Posterior cingulate gyrus (tissue), 11 donors: ENCODE measurements around the gene SEC61G.

Experiments
- DNase-seq, 10 donors: peaks; one replicate each; pipeline versions ENCODE4 v3.0.0 to v3.0.0-alpha.2; 2020 to 2021; ENCODE audit warnings: mixed read lengths in 3 of 10
- intact Hi-C: fragments of 100-400 bp; cut with DNase I; formaldehyde crosslinking; loops from one replicate; pipeline ENCODE4 v1.15.1; 2023

Gene SEC61G

GRCh38 chr7:54773472-54774399 is 14.7 kb upstream of the SEC61G start:
- intact Hi-C loops = loop anchor here (1.0 kb wide), 1 partner anchor 482 kb away; no protein-coding TSS in a partner anchor
- peak; percentile 68 to 97 (median 86) for DNase-seq

- DNase-seq = no peak
- intact Hi-C loops = no loop called here
Measured at GRCh38 chr7:54769203-54769602, 10.2 kb upstream of the SEC61G start.

- intact Hi-C loops = loop anchor here (5.0 kb wide), 1 partner anchor 602 kb away; the partner anchor contains the start of gene LANCL2
- DNase-seq = no peak
Measured at GRCh38 chr7:54764861-54765260, 5.8 kb upstream of the SEC61G start.

GRCh38 chr7:54757711-54758110 is 1.3 kb downstream of the SEC61G start:
- DNase-seq = no peak
- intact Hi-C loops = no loop called here

GRCh38 chr7:54749200-54749599 is 9.8 kb downstream of the SEC61G start:
- no peak for DNase-seq
- intact Hi-C loops = loop anchor here (10.0 kb wide), 1 partner anchor 64 kb away; no protein-coding TSS in a partner anchor

GRCh38 chr7:54747234-54747633 is 11.8 kb downstream of the SEC61G start:
- intact Hi-C loops = loop anchor here (10.0 kb wide), 1 partner anchor 62 kb away; no protein-coding TSS in a partner anchor
- DNase-seq = no peak

- intact Hi-C loops = loop anchor here (10.0 kb wide), 1 partner anchor 59 kb away; no protein-coding TSS in a partner anchor
- DNase-seq = no peak
Measured at GRCh38 chr7:54743580-54743979, 15.4 kb downstream of the SEC61G start.

- DNase-seq = no peak
- intact Hi-C loops = no loop called here
Measured at GRCh38 chr7:54738737-54739136, 20.3 kb downstream of the SEC61G start.

GRCh38 chr7:54729107-54729506 is 29.9 kb downstream of the SEC61G start:
- intact Hi-C loops = no loop called here
- DNase-seq = no peak

GRCh38 chr7:54728411-54728810 is 30.6 kb downstream of the SEC61G start:
- intact Hi-C loops = no loop called here

GRCh38 chr7:54725255-54725654 is 33.8 kb downstream of the SEC61G start:
- intact Hi-C loops = no loop called here
- DNase-seq = no peak

More at GRCh38 chr7:54728411-54728810, 30.6 kb downstream of the SEC61G start:
- no peak for DNase-seq

GRCh38 chr7:54722502-54722901 is 36.5 kb downstream of the SEC61G start:
- intact Hi-C loops = no loop called here
- no peak for DNase-seq

GRCh38 chr7:54722026-54722425 is 37.0 kb downstream of the SEC61G start:
- no peak for DNase-seq
- intact Hi-C loops = no loop called here

GRCh38 chr7:54719974-54720373 is 39.0 kb downstream of the SEC61G start:
- intact Hi-C loops = no loop called here
- DNase-seq = no peak

GRCh38 chr7:54719425-54719824 is 39.6 kb downstream of the SEC61G start:
- DNase-seq = no peak
- intact Hi-C loops = no loop called here

- intact Hi-C loops = no loop called here
- no peak for DNase-seq
Measured at GRCh38 chr7:54712820-54713219, 46.2 kb downstream of the SEC61G start.

GRCh38 chr7:54711900-54712595 is 47.0 kb downstream of the SEC61G start:
- intact Hi-C loops = no loop called here
- no peak for DNase-seq

- no peak for DNase-seq
- intact Hi-C loops = no loop called here
Measured at GRCh38 chr7:54709283-54709682, 49.7 kb downstream of the SEC61G start.

GRCh38 chr7:54705436-54705835 is 53.6 kb downstream of the SEC61G start:
- DNase-seq = no peak

GRCh38 chr7:54704851-54705250 is 54.2 kb downstream of the SEC61G start:
- intact Hi-C loops = no loop called here
- no peak for DNase-seq

More at GRCh38 chr7:54705436-54705835, 53.6 kb downstream of the SEC61G start:
- intact Hi-C loops = no loop called here
